Measurements from ENCODE around the gene CDYL.
"Not testable (repeated sequence)": the region's sequence is repeated elsewhere in the genome, so short reads cannot be mapped to it uniquely, and the experiment has no call there.

Gene CDYL

GRCh38 chr6:4846387-4846786, 70.2 kb downstream of the CDYL start:
- no peak for DNase-seq (ENCODE audit: low spot score)

GRCh38 chr6:4848382-4849068, 72.3 kb downstream of the CDYL start:
- DNase-seq (ENCODE audit: low spot score) = no peak

GRCh38 chr6:4849226-4850022, 73.2 kb downstream of the CDYL start:
- DNase-seq (ENCODE audit: low spot score) = no peak

GRCh38 chr6:4851035-4851434, 74.8 kb downstream of the CDYL start:
- no peak for DNase-seq (ENCODE audit: low spot score)

- DNase-seq (ENCODE audit: low spot score) = not testable (repeated sequence)
Measured at GRCh38 chr6:4852186-4852585, 76.0 kb downstream of the CDYL start.

GRCh38 chr6:4852938-4853337, 76.7 kb downstream of the CDYL start:
- DNase-seq (ENCODE audit: low spot score) = no peak

- no peak for DNase-seq (ENCODE audit: low spot score)
Measured at GRCh38 chr6:4853349-4853748, 77.1 kb downstream of the CDYL start.

- no peak for DNase-seq (ENCODE audit: low spot score)
Measured at GRCh38 chr6:4853782-4854511, 77.7 kb downstream of the CDYL start.

GRCh38 chr6:4856785-4857184, 80.6 kb downstream of the CDYL start:
- no peak for DNase-seq (ENCODE audit: low spot score)

GRCh38 chr6:4858194-4859015, 82.2 kb downstream of the CDYL start:
- no peak for DNase-seq (ENCODE audit: low spot score)

GRCh38 chr6:4860387-4860786, 84.2 kb downstream of the CDYL start:
- DNase-seq (ENCODE audit: low spot score) = no peak

GRCh38 chr6:4861564-4861963, 85.4 kb downstream of the CDYL start:
- no peak for DNase-seq (ENCODE audit: low spot score)

GRCh38 chr6:4864519-4864918, 88.3 kb downstream of the CDYL start:
- no peak for DNase-seq (ENCODE audit: low spot score)

- DNase-seq (ENCODE audit: low spot score) = not testable (repeated sequence)
Measured at GRCh38 chr6:4865006-4865405, 88.8 kb downstream of the CDYL start.

GRCh38 chr6:4870821-4871494, 94.8 kb downstream of the CDYL start:
- no peak for DNase-seq (ENCODE audit: low spot score)

- no peak for DNase-seq (ENCODE audit: low spot score)
Measured at GRCh38 chr6:4871825-4872224, 95.6 kb downstream of the CDYL start.

GRCh38 chr6:4872841-4873240, 96.6 kb downstream of the CDYL start:
- DNase-seq (ENCODE audit: low spot score) = no peak

- DNase-seq (ENCODE audit: low spot score) = no peak
Measured at GRCh38 chr6:4873928-4874327, 97.7 kb downstream of the CDYL start.

GRCh38 chr6:4879741-4880275, 103.6 kb downstream of the CDYL start:
- DNase-seq (ENCODE audit: low spot score) = no peak

- no peak for DNase-seq (ENCODE audit: low spot score)
Measured at GRCh38 chr6:4880363-4880762, 104.2 kb downstream of the CDYL start.

GRCh38 chr6:4883298-4883697, 107.1 kb downstream of the CDYL start:
- DNase-seq (ENCODE audit: low spot score) = no peak

All from GM03348 (cell line).